K562 (cell line): ENCODE results near the gene NCMAP. TPM values are rescaled to one million over a fixed set of nuclear protein-coding genes. Genes with fewer than 3 reads are reported as not detected.

Experiments
- ATAC-seq: fragments of 200-7000 bp; cut with Tn5 transposase; 3 replicates; pipeline ENCODE4 v1.9.1; 2020; ENCODE audit warnings: moderate library complexity
- BruUV-seq: library from RNA; stranded (reverse); fragments of 400-500 nt; replicated peaks from 2 replicates; lab custom pipeline; 2021; lab: Mats Ljungman, UMichigan
- CTCF ChIA-PET: fragments of 300-600 bp; formaldehyde crosslinking; extraction: SDS; loops from one replicate; lab custom pipeline; 2021; ENCODE audit warnings: low intra/inter-chr PET ratio; lab: Yijun Ruan, JAX
- POLR2A ChIA-PET: fragments of 300-600, 350-650 bp; sonication (Branson Sonifier 250); formaldehyde crosslinking; extraction: SDS; loops from one replicate; lab custom pipeline; 2021; ENCODE audit warnings: antibody characterized with exemption, inconsistent platforms; lab: Yijun Ruan, JAX
- DNase-seq, 4 experiments: peaks; one replicate each; pipeline versions ENCODE4 v3.0.0 to v3.0.0-alpha.2; 2011 to 2018; ENCODE audit warnings: low spot score in 3 of 4, mixed read lengths in 3 of 4; ENCODE audit errors: extremely low read depth in 1 of 4
- FAIRE-seq: peaks from 2 replicates; lab custom pipeline; 2011; peaks lifted over from hg19 to GRCh38; lab: Jason Lieb, UNC
- H2AFZ ChIP-seq: 2 replicates; pipeline ENCODE4 v1.6.0; 2011; ENCODE audit warnings: low read depth, low read length, control low read depth, inconsistent platforms
- H3K27ac ChIP-seq: fragments of 200-600 bp; 3 replicates; pipeline ENCODE4 v1.8.0; 2011; ENCODE audit warnings: low read depth, mild to moderate bottlenecking, control low read depth, inconsistent platforms, low read length, moderate library complexity, mixed read lengths; ENCODE audit errors: extremely low read depth
- H3K27me3 ChIP-seq, 2 experiments: fragments of 300-600 bp in 1 of 2; 2 replicates in 1 of 2; 3 replicates in 1 of 2; pipeline versions ENCODE4 v1.6.0 to v1.8.0; 2011; ENCODE audit warnings: inconsistent platforms in 2 of 2, low read length in 2 of 2, mild to moderate bottlenecking in 1 of 2, mixed read lengths in 1 of 2, moderate library complexity in 1 of 2; ENCODE audit not compliant: control insufficient read depth in 2 of 2, insufficient read depth in 2 of 2
- H3K36me3 ChIP-seq: fragments of 300-600 bp; 3 replicates; pipeline ENCODE4 v1.8.0; 2011; ENCODE audit warnings: mild to moderate bottlenecking, low read length, inconsistent platforms; ENCODE audit not compliant: control insufficient read depth, insufficient read depth
- H3K4me1 ChIP-seq, 2 experiments: fragments of 200-600 bp in 1 of 2; replicated peaks in 1 of 2; 2 replicates in 1 of 2; 3 replicates in 1 of 2; pipeline versions ENCODE4 v1.5.1 to v1.8.0; 2011; ENCODE audit warnings: inconsistent platforms in 2 of 2, low read length in 2 of 2, mild to moderate bottlenecking in 1 of 2, mixed read lengths in 1 of 2, moderate library complexity in 1 of 2; ENCODE audit not compliant: control insufficient read depth in 2 of 2, insufficient read depth in 2 of 2
- H3K4me2 ChIP-seq: 2 replicates; pipeline ENCODE4 v1.6.1; 2011; ENCODE audit warnings: low read length, control low read depth, inconsistent platforms, mixed read lengths; ENCODE audit not compliant: insufficient read depth
- H3K4me3 ChIP-seq: fragments of 200-600 bp; sonication (generic), shearing (Covaris generic); 2 replicates; pipeline ENCODE4 v1.5.1; 2016; ENCODE audit warnings: control low read depth, inconsistent platforms
- H3K79me2 ChIP-seq: fragments of 200-600 bp; 3 replicates; pipeline ENCODE4 v1.8.0; 2011; ENCODE audit warnings: low read length, inconsistent platforms; ENCODE audit not compliant: control insufficient read depth, insufficient read depth
- H3K9ac ChIP-seq, 2 experiments: 2 replicates each; pipeline versions ENCODE4 v1.6.0 to v1.6.1; 2011; ENCODE audit warnings: low read depth in 2 of 2, low read length in 2 of 2, control low read depth in 1 of 2, inconsistent platforms in 1 of 2, mild to moderate bottlenecking in 1 of 2, mixed read lengths in 1 of 2; ENCODE audit not compliant: insufficient read depth in 1 of 2
- H3K9me1 ChIP-seq: one replicate; pipeline ENCODE4 v1.6.0; 2011; ENCODE audit warnings: inconsistent platforms, mild to moderate bottlenecking, low read length, moderate library complexity; ENCODE audit not compliant: control insufficient read depth, insufficient read depth
- H3K9me3 ChIP-seq: replicated peaks from 2 replicates; pipeline ENCODE4 v1.5.1; 2011; ENCODE audit warnings: low read depth, low read length, inconsistent platforms; ENCODE audit not compliant: control insufficient read depth, insufficient read depth
- H4K20me1 ChIP-seq: replicated peaks from 2 replicates; pipeline ENCODE4 v1.6.1; 2011; ENCODE audit warnings: low read length, inconsistent platforms, mixed read lengths; ENCODE audit not compliant: control insufficient read depth, insufficient read depth
- CEBPB ChIP-seq: fragments of 450-650 bp; IDR thresholded peaks from 2 replicates; pipeline ENCODE4 v1.6.1; 2016; ENCODE audit warnings: missing genetic modification characterization, missing compliant biosample characterization
- ETV1 ChIP-seq: fragments of 450-650 bp; conservative IDR thresholded peaks from 2 replicates; pipeline ENCODE4 v1.6.1; 2016; ENCODE audit warnings: missing genetic modification characterization, control low read depth, low read depth, missing compliant biosample characterization
- KLF1 ChIP-seq: fragments of 450-650 bp; IDR thresholded peaks from 2 replicates; pipeline ENCODE4 v1.6.1; 2016; ENCODE audit warnings: missing genetic modification characterization, missing compliant biosample characterization
- MAFF ChIP-seq: IDR thresholded peaks from 2 replicates; pipeline ENCODE4 v1.6.1; 2012; ENCODE audit warnings: low read length, improper control_type of control experiment
- MED1 ChIP-seq: sonication (generic); formaldehyde crosslinking; IDR thresholded peaks from 2 replicates; pipeline ENCODE4 v1.8.1; 2023; ENCODE audit warnings: missing genetic modification reagents, borderline replicate concordance
- PRDM10 ChIP-seq: fragments of 450-650 bp; IDR thresholded peaks from 2 replicates; pipeline ENCODE4 v1.6.1; 2018; ENCODE audit not compliant: partially characterized antibody
- ZBTB1 ChIP-seq: sonication (generic); formaldehyde crosslinking; IDR thresholded peaks from 2 replicates; pipeline ENCODE4 v1.8.1; 2023; ENCODE audit warnings: missing genetic modification reagents, low read depth, mild to moderate bottlenecking, borderline replicate concordance
- ZBTB2 ChIP-seq: fragments of 450-650 bp; IDR thresholded peaks from 2 replicates; pipeline ENCODE4 v1.6.1; 2016; ENCODE audit warnings: antibody characterized with exemption
- ZHX1 ChIP-seq: fragments of 150-350 bp; conservative IDR thresholded peaks from 2 replicates; pipeline ENCODE4 v1.6.1; 2014; ENCODE audit warnings: low read length
- ZNF740 ChIP-seq, 3 experiments: fragments of 200-800 bp in 1 of 3; sonication (Bioruptor generic) in 1 of 3; sonication (generic) in 1 of 3; formaldehyde crosslinking in 1 of 3; IDR thresholded peaks; 2 replicates each; pipeline versions ENCODE4 v1.6.1 to v1.8.0; 2016 to 2022; ENCODE audit warnings: mild to moderate bottlenecking in 2 of 3, missing compliant biosample characterization in 2 of 3, missing genetic modification characterization in 2 of 3, missing genetic modification reagents in 1 of 3
- WGBS: fragments of 100-300 bp; shearing (Covaris generic); methylation state at CpG from one replicate; pipeline ENCODE4 v1.1.6; 2016; ENCODE audit warnings: low coverage, mixed read lengths; ENCODE audit not compliant: insufficient coverage; ENCODE audit errors: missing lambda C conversion rate; 5-methylcytosine and 5-hydroxymethylcytosine counted together
- in situ Hi-C: fragments of 300-500 bp; cut with MboI; formaldehyde crosslinking; loops from 4 replicates; pipeline ENCODE4 v1.15.0; 2018; ENCODE audit warnings: inconsistent platforms, mixed read lengths
- intact Hi-C: fragments of 100-400 bp; cut with micrococcal nuclease; formaldehyde crosslinking; loops from 2 replicates; pipeline ENCODE4 v1.14.2; 2022
- polyA plus RNA-seq, 8 experiments: library from polyadenylated mRNA; depleted of rRNA in 4 of 8; stranded (reverse) in 5 of 8; unstranded in 3 of 8; fragments of >200 nt; fragmentation: Nextera tagmentation in 2 of 8; fragmentation: Illumina TruSeq in 1 of 8; extraction: Ambion mirVana in 2 of 8; extraction: Trizol in 1 of 8; gene quantifications; 2 replicates each; pipeline versions ENCODE4 v1.2.1 to v1.2.3, GENCODE V29; 2011 to 2014; ENCODE audit warnings: inconsistent platforms in 1 of 8, missing spikeins in 1 of 8
- total RNA-seq, 7 experiments: library from RNA; depleted of rRNA in 6 of 7; stranded (reverse); fragments of >200 nt in 6 of 7; fragmentation: Illumina TruSeq in 2 of 7; extraction: Trizol in 2 of 7; gene quantifications; 2 replicates each; pipeline versions ENCODE4 v1.2.1 to v1.2.3, GENCODE V29; 2011 to 2021; ENCODE audit warnings: low replicate concordance in 1 of 7

The NCMAP gene
- total and polyA plus RNA-seq, 9 of the 15 experiments (the other 6 are each of a cell fraction or from before 2014, with no cell fraction given) = 0.03 TPM; not detected in 8

- no peaks in the 10 kb centered on the region for H3K4me1 ChIP-seq
- H3K27me3 ChIP-seq = peaks cover 33 to 44% of the 10 kb centered on the region in 2 experiments
- H3K9ac ChIP-seq = no peak overlapping the region
- H3K27ac ChIP-seq = no peak overlapping the region
- no peaks in the 10 kb centered on the region for H3K9me1 ChIP-seq
- FAIRE-seq = no peak
- ChIA-PET CTCF (no interaction called here), POLR2A (interaction anchor here (0.6 to 1.6 kb wide), 2 partner anchors 10 to 81 kb away, joined by 3 read pairs; no protein-coding TSS in a partner anchor)
- WGBS = 13% methylated on average over 2 of the region's 2 CpGs
- intact Hi-C loops = no loop called here
- H3K4me2 ChIP-seq = no peak overlapping the region
- in situ Hi-C loops = no loop called here
- no peaks in the 10 kb centered on the region for H4K20me1 ChIP-seq
- BruUV-seq = no TSS peak
- H3K36me3 ChIP-seq = no peaks in the 10 kb centered on the region
- no peak overlapping the region for H2AFZ ChIP-seq
- H3K4me3 ChIP-seq = no peak overlapping the region
- no peaks in the 10 kb centered on the region for H3K79me2 ChIP-seq
- ATAC-seq = no peak
- DNase-seq = no peak
- no peaks in the 10 kb centered on the region for H3K9me3 ChIP-seq
- no peak for TF ChIP-seq MED1
- no peak for TF ChIP-seq PRDM10
- no peak for TF ChIP-seq CEBPB
- TF ChIP-seq ZBTB1 (CRISPR knock-in tag) = no peak
- no peak for TF ChIP-seq ZNF740 (CRISPR knock-in tag; IDR thresholded peaks at IDR 0.05)
- no peak for TF ChIP-seq ZNF740 (tag; IDR thresholded peaks at IDR 0.05)
- TF ChIP-seq MAFF = no peak
- TF ChIP-seq ZBTB2 = no peak
- no peak for TF ChIP-seq ETV1 (tag)
- no peak for TF ChIP-seq KLF1 (tag)
- TF ChIP-seq ZHX1 = no peak
Observed at GRCh38 chr1:24564695-24565094, 8.8 kb downstream of the NCMAP start.
